Neuronal stem cell (in vitro differentiated cells): Measurements from ENCODE around the gene MARCHF9.

ENCODE experiments used
- DNase-seq: peaks from one replicate; pipeline ENCODE4 v3.0.0-alpha.2; 2013; ENCODE audit warnings: low spot score
- H2AFZ ChIP-seq: one replicate; pipeline ENCODE4 v1.6.1; 2013; ENCODE audit warnings: mild to moderate bottlenecking, low read length, inconsistent platforms
- H2AK5ac ChIP-seq: 2 replicates; pipeline ENCODE4 v1.6.1; 2013; ENCODE audit warnings: low read depth, mild to moderate bottlenecking, inconsistent platforms, low read length, moderate library complexity, mixed read lengths
- H2BK120ac ChIP-seq: 2 replicates; pipeline ENCODE4 v1.6.1; 2013; ENCODE audit warnings: low read depth, mild to moderate bottlenecking, inconsistent platforms, low read length, moderate library complexity, mixed read lengths
- H2BK12ac ChIP-seq: one replicate; pipeline ENCODE4 v1.6.1; 2013; ENCODE audit warnings: low read length, inconsistent platforms
- H2BK15ac ChIP-seq: 2 replicates; pipeline ENCODE4 v1.6.1; 2013; ENCODE audit warnings: mild to moderate bottlenecking, low read length, inconsistent platforms, mixed read lengths
- H2BK5ac ChIP-seq: one replicate; pipeline ENCODE4 v1.6.1; 2013; ENCODE audit warnings: inconsistent platforms, mild to moderate bottlenecking, low read length, moderate library complexity
- H3K14ac ChIP-seq: one replicate; pipeline ENCODE4 v1.6.1; 2013; ENCODE audit warnings: low read length, inconsistent platforms
- H3K18ac ChIP-seq: 2 replicates; pipeline ENCODE4 v1.6.1; 2013; ENCODE audit warnings: low read length, inconsistent platforms
- H3K23ac ChIP-seq: 2 replicates; pipeline ENCODE4 v1.6.1; 2013; ENCODE audit warnings: low read depth, mild to moderate bottlenecking, mixed read lengths, low read length, inconsistent platforms; ENCODE audit not compliant: poor library complexity
- H3K27ac ChIP-seq: replicated peaks from 3 replicates; pipeline ENCODE4 v1.5.1; 2013; ENCODE audit warnings: low read length, inconsistent platforms
- H3K27me3 ChIP-seq, 3 experiments: 2 replicates each; pipeline ENCODE4 v1.6.1; 2013; ENCODE audit warnings: low read length in 3 of 3, mild to moderate bottlenecking in 2 of 3, inconsistent platforms in 1 of 3, low read depth in 1 of 3, mixed read lengths in 1 of 3, moderate library complexity in 1 of 3; ENCODE audit not compliant: control insufficient read depth in 3 of 3, insufficient read depth in 3 of 3
- H3K36me3 ChIP-seq, 2 donors: replicated peaks in 1 of 2; 2 replicates each; pipeline ENCODE4 v1.6.1; 2013; ENCODE audit warnings: low read length in 2 of 2; ENCODE audit not compliant: control insufficient read depth in 2 of 2, insufficient read depth in 2 of 2
- H3K4ac ChIP-seq: 2 replicates; pipeline ENCODE4 v1.6.1; 2013; ENCODE audit warnings: inconsistent platforms, mild to moderate bottlenecking, low read length, moderate library complexity
- H3K4me1 ChIP-seq, 2 donors: 1 replicate in 1 of 2; 2 replicates in 1 of 2; pipeline ENCODE4 v1.6.1; 2013; ENCODE audit warnings: low read length in 2 of 2, low read depth in 1 of 2; ENCODE audit not compliant: control insufficient read depth in 2 of 2, insufficient read depth in 1 of 2
- H3K4me2 ChIP-seq: one replicate; pipeline ENCODE4 v1.6.1; 2013; ENCODE audit warnings: mild to moderate bottlenecking, low read length, inconsistent platforms; ENCODE audit not compliant: insufficient read depth, poor library complexity, severe bottlenecking
- H3K4me3 ChIP-seq, 2 donors: 2 replicates each; pipeline ENCODE4 v1.5.1; 2013; ENCODE audit warnings: low read length in 2 of 2, mild to moderate bottlenecking in 2 of 2, inconsistent platforms in 1 of 2, moderate library complexity in 1 of 2
- H3K79me1 ChIP-seq: one replicate; pipeline ENCODE4 v1.6.1; 2013; ENCODE audit warnings: low read depth, mild to moderate bottlenecking, inconsistent platforms, low read length, moderate library complexity
- H3K9ac ChIP-seq: one replicate; pipeline ENCODE4 v1.6.1; 2013; ENCODE audit warnings: mild to moderate bottlenecking, low read depth, low read length, inconsistent platforms; ENCODE audit not compliant: poor library complexity
- H3K9me3 ChIP-seq, 2 donors: replicated peaks in 1 of 2; 2 replicates each; pipeline versions ENCODE3 to v1.6.1; 2013; ENCODE audit warnings: low read length in 2 of 2, mild to moderate bottlenecking in 2 of 2, inconsistent platforms in 1 of 2, low read depth in 1 of 2, mixed read lengths in 1 of 2, moderate library complexity in 1 of 2; ENCODE audit not compliant: control insufficient read depth in 2 of 2, insufficient read depth in 1 of 2
- H4K8ac ChIP-seq: one replicate; pipeline ENCODE4 v1.6.1; 2013; ENCODE audit warnings: low read depth, mild to moderate bottlenecking, inconsistent platforms, low read length, moderate library complexity
- H4K91ac ChIP-seq: one replicate; pipeline ENCODE4 v1.6.1; 2013; ENCODE audit warnings: low read length, low read depth, mild to moderate bottlenecking, inconsistent platforms; ENCODE audit not compliant: poor library complexity
- WGBS, 2 donors: extraction: QIAGEN DNeasy Blood & Tissue Kit; methylation state at CpG; one replicate each; pipeline ENCODE4 v1.1.7; 2013; ENCODE audit warnings: missing lambda C conversion rate in 2 of 2, mixed read lengths in 1 of 2; ENCODE audit not compliant: insufficient read length in 2 of 2, insufficient replicate concordance in 1 of 2; ENCODE audit errors: extremely low coverage in 2 of 2; 5-methylcytosine and 5-hydroxymethylcytosine counted together

Gene MARCHF9

DNA sequence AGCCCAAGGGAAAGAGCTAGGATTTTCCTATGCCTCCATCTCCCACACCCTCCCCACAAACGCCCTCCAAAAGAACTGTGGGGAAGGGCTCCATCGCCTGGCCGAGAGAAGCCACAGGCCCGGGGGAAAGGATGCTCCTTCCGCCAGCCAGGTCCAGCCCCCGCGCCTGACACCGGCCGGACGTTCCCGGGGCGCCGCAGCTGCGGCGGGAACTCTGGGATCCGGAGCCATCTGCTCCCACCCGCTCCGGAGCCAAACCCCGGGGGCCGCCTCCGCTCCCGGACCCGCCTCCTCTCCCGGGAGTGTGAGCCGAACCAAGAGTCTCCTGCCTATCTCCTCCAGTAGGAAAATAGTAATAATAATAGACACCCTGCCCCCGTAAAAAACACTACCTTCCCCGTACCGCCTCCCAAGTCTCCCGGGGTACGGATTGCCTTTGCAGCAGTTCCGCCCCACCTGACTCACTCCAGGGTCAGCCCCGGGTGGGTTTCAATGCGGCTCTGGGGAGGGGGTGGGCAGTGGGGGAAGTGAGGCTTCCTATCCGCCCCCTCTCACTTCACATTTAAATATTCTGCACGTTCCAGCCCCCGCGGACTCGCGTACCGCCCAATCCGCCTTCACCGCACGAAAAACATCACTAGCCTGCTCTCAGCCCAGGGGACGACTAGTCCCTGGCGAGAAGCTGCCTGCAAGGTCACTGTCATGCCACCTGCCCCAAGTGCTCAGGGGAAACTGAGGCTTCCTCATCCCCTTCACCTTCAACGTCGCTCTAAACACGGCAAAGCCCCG lies 18.8 kb upstream of the MARCHF9 start:
- Histone ChIP-seq H3K36me3 (peaks cover 0 to 27% of the 10 kb centered on the region in 2 donors), H2BK15ac (no peak overlapping the region), H3K18ac (peak overlapping the region; percentile 40), H3K4me3 (peak overlapping the region in 1 of 2 donors; percentile 33), H3K9me3 (peaks cover 0 to 4% of the 10 kb centered on the region in 2 donors), H3K27me3 (peaks cover 3 to 92% (median 26%) of the 10 kb centered on the region in 3 experiments), H2BK5ac (no peak overlapping the region), H3K4me2 (peak overlapping the region; percentile 41), H4K91ac (no peak overlapping the region), H2AFZ (peak overlapping the region; percentile 92), H3K79me1 (no peaks in the 10 kb centered on the region), H3K4ac (no peak overlapping the region), H4K8ac (no peak overlapping the region), H3K14ac (no peak overlapping the region), H3K9ac (no peak overlapping the region), H2BK120ac (no peak overlapping the region), H3K23ac (peak overlapping the region; percentile 70), H2AK5ac (no peak overlapping the region), H3K4me1 (peaks cover 18 to 30% of the 10 kb centered on the region in 2 donors), H2BK12ac (no peak overlapping the region), H3K27ac (no peak overlapping the region)
- DNase-seq, result no peak
- no CpG with 5 or more reads among the region's 49 CpGs for WGBS, 2 donors

DNA sequence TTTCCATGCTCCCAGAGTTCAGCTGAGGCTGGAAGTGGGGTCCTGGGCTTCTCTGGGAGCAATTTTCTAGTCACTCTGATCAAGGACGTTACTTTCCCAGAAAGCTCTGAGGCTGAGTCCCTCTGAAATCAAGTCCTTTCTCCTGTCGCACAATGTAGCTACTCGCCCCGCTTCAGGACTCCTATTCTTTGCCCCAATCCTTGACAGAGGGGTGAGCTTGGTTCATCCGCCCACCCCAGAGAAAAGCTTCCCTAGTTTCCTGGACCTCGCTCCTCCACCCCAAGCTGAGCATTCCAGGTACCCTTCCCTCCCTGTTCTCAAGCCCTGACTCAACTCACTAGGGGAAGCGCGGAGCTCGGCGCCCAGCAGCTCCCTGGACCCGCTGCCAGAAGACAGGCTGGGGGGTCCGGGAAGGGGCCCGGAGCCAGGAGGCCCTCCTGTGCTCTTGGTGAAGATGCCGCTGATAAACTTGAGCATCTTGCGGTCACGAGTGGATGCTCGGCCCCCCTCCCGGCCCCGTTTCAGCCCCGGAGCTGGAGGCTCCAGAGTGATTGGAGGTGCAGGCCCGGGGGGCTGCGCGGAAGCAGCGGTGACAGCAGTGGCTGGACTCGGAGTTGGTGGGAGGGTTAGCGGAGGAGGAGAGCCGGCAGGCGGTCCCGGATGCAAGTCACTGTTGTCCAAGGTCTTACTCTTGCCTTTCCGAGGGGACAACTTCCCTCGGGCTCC lies 18.0 kb upstream of the MARCHF9 start:
- Histone ChIP-seq H4K91ac (no peak overlapping the region), H2BK120ac (no peak overlapping the region), H3K18ac (no peak overlapping the region), H3K23ac (peak overlapping the region; percentile 70), H3K9me3 (peaks cover 0 to 4% of the 10 kb centered on the region in 2 donors), H2BK12ac (no peak overlapping the region), H3K27me3 (peaks cover 3 to 91% (median 26%) of the 10 kb centered on the region in 3 experiments), H2BK5ac (no peak overlapping the region), H2BK15ac (no peak overlapping the region), H3K4me1 (peaks cover 18 to 34% of the 10 kb centered on the region in 2 donors), H2AFZ (peak overlapping the region; percentile 92), H3K4me2 (peak overlapping the region; percentile 92), H3K9ac (no peak overlapping the region), H3K14ac (peak overlapping the region; percentile 66), H3K4me3 (peak overlapping the region in 1 of 2 donors; percentile 66), H3K79me1 (no peaks in the 10 kb centered on the region), H3K4ac (no peak overlapping the region), H3K36me3 (peaks cover 0 to 20% of the 10 kb centered on the region in 2 donors), H4K8ac (no peak overlapping the region), H3K27ac (no peak overlapping the region), H2AK5ac (peak overlapping the region; percentile 16)
- DNase-seq, result no peak
- no CpG with 5 or more reads among the region's 31 CpGs for WGBS, 2 donors

DNA sequence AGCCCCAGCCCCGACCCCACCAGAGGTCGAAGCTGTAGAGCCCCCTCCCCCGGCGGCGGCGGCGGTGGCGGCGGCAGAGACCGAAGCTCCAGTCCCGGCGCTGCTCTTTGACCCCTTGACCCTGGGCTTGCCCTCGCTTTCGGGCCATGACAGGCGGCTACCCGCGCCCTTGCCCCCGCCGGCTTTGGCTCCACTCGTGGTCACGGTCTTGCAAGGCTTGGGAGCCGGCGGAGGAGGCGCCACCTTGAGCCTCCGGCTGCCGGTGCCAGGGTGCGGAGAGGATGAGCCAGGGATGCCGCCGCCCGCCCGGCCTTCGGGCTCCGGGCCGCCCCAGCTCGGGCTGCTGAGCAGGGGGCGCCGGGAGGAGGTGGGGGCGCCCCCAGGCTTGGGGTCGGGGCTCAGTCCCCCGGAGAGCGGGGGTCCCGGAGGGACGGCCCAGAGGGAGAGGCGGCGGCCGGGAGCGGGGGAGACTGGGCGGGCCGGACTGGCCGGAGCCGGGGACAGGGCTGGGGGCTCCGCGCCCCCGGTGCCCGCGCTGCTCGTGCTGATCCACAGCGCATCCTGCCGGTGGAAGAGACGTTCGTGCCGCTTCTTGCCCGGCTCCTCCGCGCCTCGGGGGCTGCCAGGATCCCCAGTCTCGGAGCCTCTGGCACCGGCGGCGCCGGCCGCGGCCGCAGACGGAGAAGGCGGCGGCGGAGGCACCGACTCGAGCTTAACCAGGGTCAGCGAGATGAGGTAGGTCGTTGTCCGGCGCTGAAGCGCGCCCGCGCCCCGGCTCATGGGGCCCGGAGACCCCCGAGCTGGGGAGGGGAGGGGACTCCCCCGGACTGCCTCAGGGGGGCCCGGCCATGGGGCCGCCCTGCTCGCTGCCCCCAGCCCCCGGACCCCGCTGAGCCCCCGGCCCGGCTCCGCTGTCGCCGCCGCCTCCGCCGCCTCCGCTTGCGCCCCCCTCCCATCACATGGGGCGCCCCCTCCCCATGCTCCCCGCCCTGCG lies 17.1 kb upstream of the MARCHF9 start:
- Histone ChIP-seq H3K79me1 (no peaks in the 10 kb centered on the region), H3K4me3 (peak overlapping the region; percentile 66 to 81), H3K4me1 (peaks cover 18 to 34% of the 10 kb centered on the region in 2 donors), H2BK5ac (no peak overlapping the region), H3K36me3 (peaks cover 0 to 11% of the 10 kb centered on the region in 2 donors), H3K9ac (peak overlapping the region; percentile 47), H3K23ac (peak overlapping the region; percentile 53), H3K27me3 (peaks cover 3 to 87% (median 26%) of the 10 kb centered on the region in 3 experiments), H2BK12ac (no peak overlapping the region), H3K4me2 (peak overlapping the region; percentile 92), H2BK15ac (no peak overlapping the region), H2AK5ac (peak overlapping the region; percentile 44), H3K9me3 (peaks cover 0 to 4% of the 10 kb centered on the region in 2 donors), H4K8ac (no peak overlapping the region), H2BK120ac (no peak overlapping the region), H3K18ac (peak overlapping the region; percentile 91), H2AFZ (peak overlapping the region; percentile 86), H4K91ac (no peak overlapping the region), H3K14ac (no peak overlapping the region), H3K27ac (no peak overlapping the region), H3K4ac (no peak overlapping the region)
- no CpG with 5 or more reads among the region's 110 CpGs for WGBS, 2 donors
- no peak for DNase-seq
